Spleen (tissue), 7 donors: Measurements from ENCODE around the gene CD9.

ENCODE experiments used
- CTCF ChIP-seq, 11 experiments: fragments of 200-600 bp in 7 of 11; fragments of 450-650 bp in 4 of 11; sonication (generic) in 4 of 11; IDR thresholded peaks in 8 of 11; conservative IDR thresholded peaks in 3 of 11; 1 replicate in 7 of 11; 2 replicates in 4 of 11; pipeline versions ENCODE4 v1.4.0 to v1.8.0; 2016 to 2021; ENCODE audit warnings: antibody characterized with exemption in 11 of 11, inconsistent platforms in 4 of 11, mild to moderate bottlenecking in 1 of 11
- POLR2AphosphoS5 ChIP-seq, 3 donors: sonication (generic); formaldehyde crosslinking; IDR thresholded peaks; one replicate each; pipeline ENCODE4 v1.5.1; 2017; ENCODE audit warnings: antibody characterized with exemption in 3 of 3
- donor health status: DM: no; HTN: no; CAD: no; lungs with moderate emphysema.
- donor health status: DM: no; HTN: no; CAD: no.
- donor health status: DM: no; HTN: no; CAD: no.

GRCh38 chr12:6185961-6186827 is 14.0 kb upstream of the CD9 start:
- TF ChIP-seq CTCF (IDR thresholded peaks at IDR 0.05 in 8 of 11, conservative IDR thresholded peaks at IDR 0.05 in 3 of 11) (no peak), POLR2AphosphoS5 (IDR thresholded peaks at IDR 0.05) (no peak)
